ENCODE results near the gene SELENOF.

SELENOF gene

GRCh38 chr1:86913896-86914600 is at the start of gene SELENOF:
Gene SELENOF, minus strand, starts transcription at chr1:86914126. Its CDS starts 15 bp downstream, at chr1:86914111.
- peak; percentile 94 for DNase-seq (ENCODE audit: low spot score)
- TF ChIP-seq CTCF (IDR thresholded peaks at IDR 0.05; ENCODE audit: extremely low read depth, missing control alignments), result no peak

- no peak for TF ChIP-seq CTCF (IDR thresholded peaks at IDR 0.05; ENCODE audit: extremely low read depth, missing control alignments)
- DNase-seq (ENCODE audit: low spot score), result no peak
Observed at GRCh38 chr1:86960548-86960947, 46.6 kb upstream of the SELENOF start.

GRCh38 chr1:86957221-86957620 is 43.3 kb upstream of the SELENOF start:
- no peak for DNase-seq (ENCODE audit: low spot score)
- no peak for TF ChIP-seq CTCF (IDR thresholded peaks at IDR 0.05; ENCODE audit: extremely low read depth, missing control alignments)

- no peak for DNase-seq (ENCODE audit: low spot score)
- no peak for TF ChIP-seq CTCF (IDR thresholded peaks at IDR 0.05; ENCODE audit: extremely low read depth, missing control alignments)
Observed at GRCh38 chr1:86956221-86956620, 42.3 kb upstream of the SELENOF start.

- DNase-seq (ENCODE audit: low spot score), result no peak
- TF ChIP-seq CTCF (IDR thresholded peaks at IDR 0.05; ENCODE audit: extremely low read depth, missing control alignments), result no peak
Observed at GRCh38 chr1:86955678-86956077, 41.8 kb upstream of the SELENOF start.

- no peak for TF ChIP-seq CTCF (IDR thresholded peaks at IDR 0.05; ENCODE audit: extremely low read depth, missing control alignments)
- DNase-seq (ENCODE audit: low spot score), result no peak
Observed at GRCh38 chr1:86953167-86953566, 39.2 kb upstream of the SELENOF start.

GRCh38 chr1:86951430-86951829 is 37.5 kb upstream of the SELENOF start:
- DNase-seq (ENCODE audit: low spot score), result no peak
- TF ChIP-seq CTCF (IDR thresholded peaks at IDR 0.05; ENCODE audit: extremely low read depth, missing control alignments), result no peak
